ENCODE measurements around the gene CDC42EP4.

The CDC42EP4 gene

GRCh38 chr17:73293480-73293911 lies 18.3 kb downstream of the CDC42EP4 start:
- DNase-seq, result no peak

GRCh38 chr17:73293031-73293430 lies 18.8 kb downstream of the CDC42EP4 start:
- no peak for DNase-seq

GRCh38 chr17:73292031-73292531 lies 19.7 kb downstream of the CDC42EP4 start:
- no peak for DNase-seq

- no peak for DNase-seq
Observed at GRCh38 chr17:73291260-73291801, 20.5 kb downstream of the CDC42EP4 start.

- DNase-seq, result no peak
Observed at GRCh38 chr17:73290399-73291259, 21.2 kb downstream of the CDC42EP4 start.

- DNase-seq, result no peak
Observed at GRCh38 chr17:73289549-73290254, 22.1 kb downstream of the CDC42EP4 start.

- DNase-seq, result no peak
Observed at GRCh38 chr17:73288534-73289302, 23.1 kb downstream of the CDC42EP4 start.

GRCh38 chr17:73286863-73287296 lies 24.9 kb downstream of the CDC42EP4 start:
- no peak for DNase-seq

- DNase-seq, result no peak
Observed at GRCh38 chr17:73285916-73286862, 25.6 kb downstream of the CDC42EP4 start.

GRCh38 chr17:73285603-73285908 lies 26.2 kb downstream of the CDC42EP4 start:
- DNase-seq, result no peak

GRCh38 chr17:73284906-73285602 lies 26.7 kb downstream of the CDC42EP4 start:
- no peak for DNase-seq

GRCh38 chr17:73284354-73284753 lies 27.4 kb downstream of the CDC42EP4 start:
- no peak for DNase-seq

GRCh38 chr17:73283841-73284282 lies 27.9 kb downstream of the CDC42EP4 start:
- no peak for DNase-seq

- no peak for DNase-seq
Observed at GRCh38 chr17:73283250-73283649, 28.6 kb downstream of the CDC42EP4 start.

- no peak for DNase-seq
Observed at GRCh38 chr17:73282629-73283028, 29.2 kb downstream of the CDC42EP4 start.

- no peak for DNase-seq
Observed at GRCh38 chr17:73281928-73282327, 29.9 kb downstream of the CDC42EP4 start.

GRCh38 chr17:73280191-73280590 lies 31.6 kb downstream of the CDC42EP4 start:
- DNase-seq, result no peak

GRCh38 chr17:73279704-73280103 lies 32.1 kb downstream of the CDC42EP4 start:
- DNase-seq, result no peak

GRCh38 chr17:73278465-73279453 lies 33.0 kb downstream of the CDC42EP4 start:
- peak; percentile 90 for DNase-seq

GRCh38 chr17:73278049-73278464 lies 33.7 kb downstream of the CDC42EP4 start:
- DNase-seq, result no peak

Data from NCI-H1694 (cell line).